Activated B cell treated with CpG ODN at 0.5 μM for 24 hours (primary cell): ENCODE data around the gene PFKFB1. TPM values are rescaled to one million over a fixed set of nuclear protein-coding genes. Genes with fewer than 3 reads are reported as not detected.

Experiments
- ATAC-seq: fragments of 200-7000 bp; cut with Tn5 transposase; one replicate; pipeline ENCODE4 v1.10.0; 2021; ENCODE audit warnings: low read depth, mild to moderate bottlenecking, moderate library complexity
- CTCF ChIA-PET: fragments of 350-600 bp; sonication (Branson Sonifier 250); formaldehyde crosslinking; loops from one replicate; lab custom pipeline; 2021; ENCODE audit warnings: antibody characterized with exemption; lab: Charles Lee
- POLR2A ChIA-PET: fragments of 350-600 bp; sonication (Branson Sonifier 250); formaldehyde crosslinking; loops from one replicate; lab custom pipeline; 2021; ENCODE audit warnings: antibody characterized with exemption; lab: Charles Lee
- DNase-seq: peaks from one replicate; pipeline ENCODE4 v3.0.0; 2022
- H3K27ac Mint-ChIP-seq: one replicate; pipeline ENCODE4 v1.8.0; 2020; ENCODE audit warnings: mixed read lengths
- H3K27me3 Mint-ChIP-seq: one replicate; pipeline ENCODE4 v1.8.0; 2021; ENCODE audit warnings: mixed read lengths
- H3K36me3 Mint-ChIP-seq: one replicate; pipeline ENCODE4 v1.8.0; 2021; ENCODE audit warnings: low read depth, mixed read lengths
- H3K4me1 Mint-ChIP-seq: one replicate; pipeline ENCODE4 v1.8.0; 2021; ENCODE audit warnings: mixed read lengths
- H3K4me3 Mint-ChIP-seq: one replicate; pipeline ENCODE4 v1.8.0; 2020; ENCODE audit warnings: mild to moderate bottlenecking, mixed read lengths
- H3K9me3 Mint-ChIP-seq: one replicate; pipeline ENCODE4 v1.8.0; 2020; ENCODE audit warnings: mixed read lengths
- intact Hi-C: fragments of 100-400 bp; cut with micrococcal nuclease; formaldehyde crosslinking; loops from one replicate; pipeline ENCODE4 v1.15.1; 2024
- total RNA-seq: library from RNA; stranded (reverse); gene quantifications from 2 replicates; pipeline ENCODE4 v1.2.3, GENCODE V29; 2022
- TF ChIP-seq, protein P1 (sequence below): fragments of 200-600 bp; IDR thresholded peaks from one replicate; pipeline ENCODE4 v1.8.0; 2022; ENCODE audit warnings: antibody characterized with exemption, mild to moderate bottlenecking

The PFKFB1 gene
- total RNA-seq, 1 donor from 2014 or later, result 0.73 TPM

DNA sequence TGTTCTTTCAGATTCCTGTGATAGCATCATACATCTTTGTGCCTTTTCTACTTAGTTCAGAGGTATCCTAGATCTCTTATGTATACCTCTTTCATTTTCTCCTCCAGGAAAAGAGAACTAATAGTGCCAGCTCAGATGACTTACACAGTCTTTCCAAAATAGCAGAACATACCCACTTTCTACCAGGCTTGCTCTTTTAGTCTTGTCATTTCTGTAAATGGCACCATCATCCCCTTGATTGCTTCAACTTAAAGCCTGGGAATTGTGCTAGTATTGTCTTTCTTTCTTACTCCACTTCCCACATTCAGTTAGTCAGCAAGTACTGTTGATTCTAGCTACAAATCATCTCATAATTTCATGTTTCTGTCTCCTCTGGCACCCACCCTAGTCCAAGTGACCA, 11.3 kb upstream of the PFKFB1 start:
- H3K36me3 Mint-ChIP-seq, result peaks cover 51% of the 10 kb centered on the region
- POLR2A ChIA-PET, result no interaction called here
- no peaks in the 10 kb centered on the region for H3K27me3 Mint-ChIP-seq
- no peak overlapping the region for H3K4me3 Mint-ChIP-seq
- peaks cover 12% of the 10 kb centered on the region for H3K4me1 Mint-ChIP-seq
- ATAC-seq (no peak), DNase-seq (no peak)
- TF ChIP-seq, protein P1, sequence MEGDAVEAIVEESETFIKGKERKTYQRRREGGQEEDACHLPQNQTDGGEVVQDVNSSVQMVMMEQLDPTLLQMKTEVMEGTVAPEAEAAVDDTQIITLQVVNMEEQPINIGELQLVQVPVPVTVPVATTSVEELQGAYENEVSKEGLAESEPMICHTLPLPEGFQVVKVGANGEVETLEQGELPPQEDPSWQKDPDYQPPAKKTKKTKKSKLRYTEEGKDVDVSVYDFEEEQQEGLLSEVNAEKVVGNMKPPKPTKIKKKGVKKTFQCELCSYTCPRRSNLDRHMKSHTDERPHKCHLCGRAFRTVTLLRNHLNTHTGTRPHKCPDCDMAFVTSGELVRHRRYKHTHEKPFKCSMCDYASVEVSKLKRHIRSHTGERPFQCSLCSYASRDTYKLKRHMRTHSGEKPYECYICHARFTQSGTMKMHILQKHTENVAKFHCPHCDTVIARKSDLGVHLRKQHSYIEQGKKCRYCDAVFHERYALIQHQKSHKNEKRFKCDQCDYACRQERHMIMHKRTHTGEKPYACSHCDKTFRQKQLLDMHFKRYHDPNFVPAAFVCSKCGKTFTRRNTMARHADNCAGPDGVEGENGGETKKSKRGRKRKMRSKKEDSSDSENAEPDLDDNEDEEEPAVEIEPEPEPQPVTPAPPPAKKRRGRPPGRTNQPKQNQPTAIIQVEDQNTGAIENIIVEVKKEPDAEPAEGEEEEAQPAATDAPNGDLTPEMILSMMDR, result no peak
- no peak overlapping the region for H3K27ac Mint-ChIP-seq
- no peaks in the 10 kb centered on the region for H3K9me3 Mint-ChIP-seq
- intact Hi-C loops, result loop anchor here (10.0 kb wide), 2 partner anchors 560 to 1320 kb away; partner anchors contain the start of genes HUWE1 and TSR2
- CTCF ChIA-PET, result no interaction called here

DNA sequence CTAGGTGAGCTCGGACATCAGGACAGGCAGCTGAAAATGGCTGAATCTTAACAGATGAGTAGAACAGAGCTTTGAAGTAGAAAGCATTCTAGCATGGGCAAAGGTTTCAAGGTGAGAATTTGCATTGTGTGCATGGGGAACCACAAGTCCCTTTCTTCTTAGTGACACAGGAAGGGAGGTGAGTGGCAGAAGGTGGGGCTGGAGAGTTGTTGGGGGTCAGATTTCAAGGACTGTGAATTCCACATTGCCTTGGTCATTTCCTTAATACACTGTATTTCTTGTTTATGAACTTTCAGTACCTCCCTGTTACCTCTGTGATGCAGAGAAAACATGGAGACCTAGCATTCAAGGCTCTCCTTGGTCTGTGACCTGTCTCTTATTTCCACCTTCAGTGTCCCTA, 10.2 kb upstream of the PFKFB1 start:
- DNase-seq (no peak), ATAC-seq (no peak)
- Mint-ChIP-seq H3K27ac (no peak overlapping the region), H3K4me1 (peaks cover 17% of the 10 kb centered on the region), H3K27me3 (no peaks in the 10 kb centered on the region), H3K4me3 (no peak overlapping the region), H3K36me3 (peaks cover 52% of the 10 kb centered on the region), H3K9me3 (no peaks in the 10 kb centered on the region)
- TF ChIP-seq, protein P1, result no peak
- POLR2A ChIA-PET, result no interaction called here
- intact Hi-C loops, result loop anchor here (10.0 kb wide), 2 partner anchors 559 to 1319 kb away; partner anchors contain the start of genes HUWE1 and TSR2
- CTCF ChIA-PET, result no interaction called here

DNA sequence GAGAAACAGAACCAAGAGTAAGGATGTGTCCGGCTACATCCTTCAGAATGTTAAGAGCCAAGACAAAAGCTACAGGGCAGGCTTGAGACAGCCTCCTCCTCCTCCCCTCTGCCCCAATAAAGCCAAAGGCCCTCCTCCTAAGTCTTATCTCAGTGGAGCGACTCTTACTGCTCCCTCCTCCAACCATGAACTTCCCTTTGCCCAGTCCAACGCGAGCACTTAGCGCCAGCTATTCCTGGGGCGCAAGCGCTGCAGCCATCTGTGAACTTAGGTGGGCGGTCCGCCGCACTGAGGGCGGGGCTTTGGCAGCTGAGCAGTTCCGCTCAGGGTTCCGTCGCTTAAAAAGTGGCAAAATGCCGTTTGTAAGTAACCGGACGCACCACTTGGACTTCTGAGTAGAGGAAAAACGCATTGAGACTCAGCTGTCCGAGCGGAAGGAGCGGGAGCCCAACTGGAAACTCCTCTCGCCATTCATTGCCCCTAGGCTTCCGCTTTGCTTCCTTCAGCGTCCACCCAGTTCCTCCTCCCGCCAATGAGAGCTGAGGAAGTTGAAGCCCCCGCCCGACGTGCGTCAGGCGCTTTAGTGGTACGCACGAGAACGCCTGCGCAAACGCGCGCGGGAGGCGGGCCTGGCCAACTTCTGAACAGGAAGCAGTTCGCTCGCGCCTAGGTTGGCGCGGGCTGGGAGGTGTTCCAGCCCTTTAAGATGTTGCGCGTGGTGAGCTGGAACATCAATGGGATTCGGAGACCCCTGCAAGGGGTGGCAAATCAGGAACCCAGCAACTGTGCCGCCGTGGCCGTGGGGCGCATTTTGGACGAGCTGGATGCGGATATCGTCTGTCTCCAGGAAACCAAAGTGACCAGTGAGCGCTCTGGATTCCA, 6.0 kb upstream of the PFKFB1 start, which contains the start of gene APEX2:
APEX2 (plus strand) TSS at position 647 of the 882 bp plus-strand sequence; CDS start at position 707, 60 bp downstream.
- Mint-ChIP-seq H3K36me3 (peaks cover 30% of the 10 kb centered on the region), H3K27me3 (no peaks in the 10 kb centered on the region), H3K4me1 (peaks cover 19% of the 10 kb centered on the region), H3K27ac (peak within 1 kb of the TSS; percentile 89), H3K9me3 (no peaks in the 10 kb centered on the region), H3K4me3 (peak within 1 kb of the TSS; percentile 94)
- TF ChIP-seq, protein P1, result no peak
- intact Hi-C loops, result loop anchor here (1.0 to 10.0 kb wide), 8 partner anchors 161 to 1315 kb away; partner anchors contain the start of genes FAM120C, HUWE1, PHF8 and TSR2
- ChIA-PET POLR2A (interaction anchor here (0.6 to 3.0 kb wide), 23 partner anchors 10 to 1775 kb away, joined by 3 to 33 read pairs (median 5); partner anchors contain the start of genes FAM120C, GNL3L, MAGED2 and MAGEH1), CTCF (interaction anchor here (0.9 to 1.1 kb wide), 2 partner anchors 360 to 361 kb away, joined by 3 to 4 read pairs; no protein-coding TSS in a partner anchor)
- ATAC-seq, result peak; percentile 95
- peak; percentile 74 for DNase-seq

DNA sequence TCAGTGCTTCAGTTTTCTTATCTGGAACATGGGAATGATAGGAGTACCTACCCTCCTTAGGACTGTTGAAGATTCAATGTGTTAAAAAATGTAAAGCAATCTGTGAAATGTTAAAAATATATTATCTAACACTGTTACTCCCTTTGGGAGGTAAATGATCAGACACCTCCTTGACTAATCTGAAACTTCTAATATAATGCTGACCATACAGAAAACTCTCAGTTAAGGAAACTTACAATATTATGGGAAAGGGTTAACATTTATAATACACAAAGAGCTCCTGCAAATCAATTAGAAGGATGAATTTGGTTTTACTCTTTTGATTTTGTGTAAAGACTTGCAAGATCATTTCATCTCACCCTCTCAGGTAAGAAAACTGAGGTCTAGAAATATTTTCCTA, 1.6 kb upstream of the PFKFB1 start:
- H3K4me1 Mint-ChIP-seq, result peaks cover 14% of the 10 kb centered on the region
- intact Hi-C loops, result no loop called here
- CTCF ChIA-PET, result no interaction called here
- POLR2A ChIA-PET, result no interaction called here
- peaks cover 2% of the 10 kb centered on the region for H3K36me3 Mint-ChIP-seq
- DNase-seq (no peak), ATAC-seq (no peak)
- TF ChIP-seq, protein P1, result no peak
- no peak overlapping the region for H3K27ac Mint-ChIP-seq
- no peaks in the 10 kb centered on the region for H3K27me3 Mint-ChIP-seq
- H3K4me3 Mint-ChIP-seq, result no peak overlapping the region
- H3K9me3 Mint-ChIP-seq, result no peaks in the 10 kb centered on the region

DNA sequence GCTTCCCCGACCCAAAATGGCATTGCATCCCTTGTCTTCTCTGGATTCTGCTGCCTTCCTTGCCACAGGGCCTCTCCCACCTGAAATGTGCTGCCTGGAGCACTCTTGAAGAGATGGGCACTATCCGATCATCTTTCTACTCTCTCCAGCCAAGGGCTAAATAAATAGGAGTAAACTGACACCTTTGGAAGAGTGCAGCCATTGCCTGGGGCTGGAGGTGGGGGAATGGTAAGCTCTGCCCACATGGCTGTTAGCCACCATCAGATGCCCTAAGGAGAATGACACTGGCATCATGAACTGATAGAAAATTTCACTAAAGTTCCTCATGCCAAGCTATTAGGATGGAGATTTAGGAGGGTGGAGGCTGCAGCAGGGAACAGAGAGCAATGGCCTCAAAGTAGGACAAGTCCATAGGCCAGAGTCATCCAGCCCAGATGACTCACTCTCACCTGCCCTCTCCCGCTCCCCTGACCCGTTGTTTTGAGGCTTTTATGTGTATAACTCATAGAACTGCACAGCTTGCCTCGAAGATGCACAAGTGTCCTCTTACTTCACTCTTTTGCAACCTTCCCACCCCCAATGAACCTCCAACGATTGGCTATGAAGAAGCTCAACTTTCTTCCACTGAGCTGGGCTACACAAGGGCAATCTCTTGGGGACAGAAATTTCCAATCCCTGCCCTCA, 822 bp upstream of the PFKFB1 start:
- Mint-ChIP-seq H3K4me3 (no peak overlapping the region), H3K27ac (peak overlapping the region; percentile 63)
- TF ChIP-seq, protein P1, result no peak

More for the DNA sequence above, 822 bp upstream of the PFKFB1 start:
- DNase-seq (no peak), ATAC-seq (no peak)
- H3K9me3 Mint-ChIP-seq, result no peaks in the 10 kb centered on the region
- CTCF ChIA-PET, result no interaction called here
- no peaks in the 10 kb centered on the region for H3K27me3 Mint-ChIP-seq
- intact Hi-C loops, result no loop called here
- peaks cover 14% of the 10 kb centered on the region for H3K4me1 Mint-ChIP-seq
- POLR2A ChIA-PET, result no interaction called here
- no peaks in the 10 kb centered on the region for H3K36me3 Mint-ChIP-seq
